Neural cell (in vitro differentiated cells): ENCODE results near the gene MAGI2.

ENCODE experiments used
- EZH2 ChIP-seq: fragments of 200-600, 300-800 bp; shearing (Covaris generic), sonication (generic); IDR thresholded peaks from 2 replicates; pipeline ENCODE4 v1.6.1; 2014; ENCODE audit warnings: antibody characterized with exemption, low read length, borderline replicate concordance, mild to moderate bottlenecking; ENCODE audit not compliant: insufficient read depth, poor library complexity, severe bottlenecking
- MXI1 ChIP-seq: fragments of 450-650 bp; conservative IDR thresholded peaks from 2 replicates; pipeline ENCODE4 v1.6.1; 2014; ENCODE audit warnings: antibody characterized with exemption, mild to moderate bottlenecking; ENCODE audit not compliant: poor library complexity, severe bottlenecking
- TAF1 ChIP-seq: IDR thresholded peaks from 2 replicates; pipeline ENCODE4 v1.6.1; 2012; ENCODE audit warnings: low read depth
- TF ChIP-seq, protein P1 (sequence below): fragments of 450-650 bp; IDR thresholded peaks from 2 replicates; pipeline ENCODE4 v1.5.1; 2014; ENCODE audit warnings: antibody characterized with exemption, mild to moderate bottlenecking, moderate library complexity; ENCODE audit not compliant: poor library complexity, severe bottlenecking
- TF ChIP-seq, protein P2 (sequence below): IDR thresholded peaks from 2 replicates; pipeline ENCODE4 v1.6.1; 2012; ENCODE audit warnings: borderline replicate concordance

DNA sequence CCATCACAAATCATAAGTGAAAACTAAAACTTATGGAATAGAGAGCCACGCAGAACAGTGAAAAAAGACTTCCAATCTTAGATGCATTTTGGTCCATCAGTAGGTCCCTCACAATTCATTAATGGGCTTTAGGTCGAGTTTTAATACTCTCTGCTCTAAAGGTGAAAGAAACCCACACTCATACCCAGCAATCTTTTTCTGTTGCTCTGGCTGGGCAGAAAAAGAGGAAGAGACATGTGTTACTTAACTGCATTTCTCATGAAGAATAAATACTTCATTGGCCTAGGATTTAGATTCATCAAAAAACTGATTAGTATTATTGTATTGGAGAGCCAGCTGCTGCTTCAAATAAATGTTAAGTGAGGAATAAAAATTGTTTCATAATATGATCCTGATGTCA, 1009.2 kb downstream of the MAGI2 start:
- TF ChIP-seq, protein P1, sequence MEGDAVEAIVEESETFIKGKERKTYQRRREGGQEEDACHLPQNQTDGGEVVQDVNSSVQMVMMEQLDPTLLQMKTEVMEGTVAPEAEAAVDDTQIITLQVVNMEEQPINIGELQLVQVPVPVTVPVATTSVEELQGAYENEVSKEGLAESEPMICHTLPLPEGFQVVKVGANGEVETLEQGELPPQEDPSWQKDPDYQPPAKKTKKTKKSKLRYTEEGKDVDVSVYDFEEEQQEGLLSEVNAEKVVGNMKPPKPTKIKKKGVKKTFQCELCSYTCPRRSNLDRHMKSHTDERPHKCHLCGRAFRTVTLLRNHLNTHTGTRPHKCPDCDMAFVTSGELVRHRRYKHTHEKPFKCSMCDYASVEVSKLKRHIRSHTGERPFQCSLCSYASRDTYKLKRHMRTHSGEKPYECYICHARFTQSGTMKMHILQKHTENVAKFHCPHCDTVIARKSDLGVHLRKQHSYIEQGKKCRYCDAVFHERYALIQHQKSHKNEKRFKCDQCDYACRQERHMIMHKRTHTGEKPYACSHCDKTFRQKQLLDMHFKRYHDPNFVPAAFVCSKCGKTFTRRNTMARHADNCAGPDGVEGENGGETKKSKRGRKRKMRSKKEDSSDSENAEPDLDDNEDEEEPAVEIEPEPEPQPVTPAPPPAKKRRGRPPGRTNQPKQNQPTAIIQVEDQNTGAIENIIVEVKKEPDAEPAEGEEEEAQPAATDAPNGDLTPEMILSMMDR: no peak
- TF ChIP-seq EZH2 (no peak), MXI1 (no peak), TAF1 (no peak)
- TF ChIP-seq, protein P2, sequence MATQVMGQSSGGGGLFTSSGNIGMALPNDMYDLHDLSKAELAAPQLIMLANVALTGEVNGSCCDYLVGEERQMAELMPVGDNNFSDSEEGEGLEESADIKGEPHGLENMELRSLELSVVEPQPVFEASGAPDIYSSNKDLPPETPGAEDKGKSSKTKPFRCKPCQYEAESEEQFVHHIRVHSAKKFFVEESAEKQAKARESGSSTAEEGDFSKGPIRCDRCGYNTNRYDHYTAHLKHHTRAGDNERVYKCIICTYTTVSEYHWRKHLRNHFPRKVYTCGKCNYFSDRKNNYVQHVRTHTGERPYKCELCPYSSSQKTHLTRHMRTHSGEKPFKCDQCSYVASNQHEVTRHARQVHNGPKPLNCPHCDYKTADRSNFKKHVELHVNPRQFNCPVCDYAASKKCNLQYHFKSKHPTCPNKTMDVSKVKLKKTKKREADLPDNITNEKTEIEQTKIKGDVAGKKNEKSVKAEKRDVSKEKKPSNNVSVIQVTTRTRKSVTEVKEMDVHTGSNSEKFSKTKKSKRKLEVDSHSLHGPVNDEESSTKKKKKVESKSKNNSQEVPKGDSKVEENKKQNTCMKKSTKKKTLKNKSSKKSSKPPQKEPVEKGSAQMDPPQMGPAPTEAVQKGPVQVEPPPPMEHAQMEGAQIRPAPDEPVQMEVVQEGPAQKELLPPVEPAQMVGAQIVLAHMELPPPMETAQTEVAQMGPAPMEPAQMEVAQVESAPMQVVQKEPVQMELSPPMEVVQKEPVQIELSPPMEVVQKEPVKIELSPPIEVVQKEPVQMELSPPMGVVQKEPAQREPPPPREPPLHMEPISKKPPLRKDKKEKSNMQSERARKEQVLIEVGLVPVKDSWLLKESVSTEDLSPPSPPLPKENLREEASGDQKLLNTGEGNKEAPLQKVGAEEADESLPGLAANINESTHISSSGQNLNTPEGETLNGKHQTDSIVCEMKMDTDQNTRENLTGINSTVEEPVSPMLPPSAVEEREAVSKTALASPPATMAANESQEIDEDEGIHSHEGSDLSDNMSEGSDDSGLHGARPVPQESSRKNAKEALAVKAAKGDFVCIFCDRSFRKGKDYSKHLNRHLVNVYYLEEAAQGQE: no peak
